ENCODE data around the gene RAPGEFL1. TPM values are rescaled to one million over a fixed set of nuclear protein-coding genes. Genes with fewer than 3 reads are reported as not detected.
"Not testable (repeated sequence)": the region's sequence is repeated elsewhere in the genome, so short reads cannot be mapped to it uniquely, and the experiment has no call there.

RAPGEFL1 gene, protein sequence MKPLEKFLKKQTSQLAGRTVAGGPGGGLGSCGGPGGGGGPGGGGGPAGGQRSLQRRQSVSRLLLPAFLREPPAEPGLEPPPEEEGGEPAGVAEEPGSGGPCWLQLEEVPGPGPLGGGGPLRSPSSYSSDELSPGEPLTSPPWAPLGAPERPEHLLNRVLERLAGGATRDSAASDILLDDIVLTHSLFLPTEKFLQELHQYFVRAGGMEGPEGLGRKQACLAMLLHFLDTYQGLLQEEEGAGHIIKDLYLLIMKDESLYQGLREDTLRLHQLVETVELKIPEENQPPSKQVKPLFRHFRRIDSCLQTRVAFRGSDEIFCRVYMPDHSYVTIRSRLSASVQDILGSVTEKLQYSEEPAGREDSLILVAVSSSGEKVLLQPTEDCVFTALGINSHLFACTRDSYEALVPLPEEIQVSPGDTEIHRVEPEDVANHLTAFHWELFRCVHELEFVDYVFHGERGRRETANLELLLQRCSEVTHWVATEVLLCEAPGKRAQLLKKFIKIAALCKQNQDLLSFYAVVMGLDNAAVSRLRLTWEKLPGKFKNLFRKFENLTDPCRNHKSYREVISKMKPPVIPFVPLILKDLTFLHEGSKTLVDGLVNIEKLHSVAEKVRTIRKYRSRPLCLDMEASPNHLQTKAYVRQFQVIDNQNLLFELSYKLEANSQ
- total RNA-seq, result 4.5 TPM
- polyA plus RNA-seq, result under 1 TPM in 1 of 4 donors, not detected in 3; 0.79 TPM

DNA sequence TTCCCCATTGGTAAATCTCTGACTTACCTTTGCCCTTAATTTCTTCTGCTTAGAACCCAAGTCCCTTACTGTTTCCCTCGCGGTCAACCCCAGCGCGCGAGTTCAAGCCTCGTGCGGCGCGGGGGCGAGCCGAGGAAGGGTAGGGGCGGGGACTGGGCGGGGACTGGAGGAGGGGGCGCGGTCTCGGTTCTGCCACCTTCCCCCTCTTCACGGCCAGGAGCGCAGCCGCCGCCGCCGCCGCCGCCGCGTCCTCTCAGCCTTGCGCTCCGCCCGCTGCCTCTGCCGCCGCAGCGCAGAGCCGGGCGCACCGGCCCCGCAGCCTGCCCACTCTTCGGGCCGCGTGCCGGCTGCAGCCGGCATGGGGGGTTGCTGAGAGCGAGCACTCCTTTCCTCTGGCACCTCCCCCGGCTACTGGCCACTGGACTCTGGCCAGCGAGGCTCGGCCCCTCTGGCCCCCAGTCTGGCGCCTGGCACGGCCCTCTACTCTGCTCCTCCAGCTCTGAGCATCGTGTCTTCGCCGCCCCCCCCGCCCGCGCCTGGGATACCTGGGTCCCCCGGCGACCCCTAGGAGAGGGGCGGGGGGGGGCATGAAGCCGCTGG lies at the start of gene RAPGEFL1:
RAPGEFL1 (plus strand) TSS at position 196 of the 600 bp plus-strand sequence; CDS start at position 588, 392 bp downstream.
- Histone ChIP-seq H3K9me3 (ENCODE audit: control insufficient read depth in 2 of 2, low read length in 2 of 2) (no peaks in the 10 kb centered on the region), H3K4me1 (ENCODE audit: control insufficient read depth, insufficient read depth, low read length, poor library complexity, severe bottlenecking) (peaks cover 19% of the 10 kb centered on the region), H3K4me3 (ENCODE audit: low read depth, low read length) (peak within 1 kb of the TSS; percentile 21), H3K27ac (ENCODE audit: insufficient read depth, low read length, poor library complexity, severe bottlenecking) (no peak within 1 kb of the TSS), H3K27me3 (ENCODE audit: control insufficient read depth, insufficient read depth, low read length) (no peaks in the 10 kb centered on the region), H3K36me3 (ENCODE audit: control insufficient read depth, insufficient read depth, low read length) (peaks cover 8% of the 10 kb centered on the region)
- peak within 1 kb of the TSS in 2 of 3 donors; percentile 38 to 51 for H3K27ac Mint-ChIP-seq
- peaks cover 0 to 7% (median 3%) of the 10 kb centered on the region in 4 donors for H3K4me1 Mint-ChIP-seq
- ATAC-seq (ENCODE audit: low read depth in 2 of 2) (peak; percentile 94), DNase-seq (peak; percentile 72 to 89 (median 74))
- H3K4me3 Mint-ChIP-seq, result peak within 1 kb of the TSS; percentile 61 to 69 (median 65)
- peaks cover 9% of the 10 kb centered on the region for H3K36me3 Mint-ChIP-seq
- H3K9me3 Mint-ChIP-seq, result no peaks in the 10 kb centered on the region
- peaks cover 4% of the 10 kb centered on the region for H3K27me3 Mint-ChIP-seq

DNA sequence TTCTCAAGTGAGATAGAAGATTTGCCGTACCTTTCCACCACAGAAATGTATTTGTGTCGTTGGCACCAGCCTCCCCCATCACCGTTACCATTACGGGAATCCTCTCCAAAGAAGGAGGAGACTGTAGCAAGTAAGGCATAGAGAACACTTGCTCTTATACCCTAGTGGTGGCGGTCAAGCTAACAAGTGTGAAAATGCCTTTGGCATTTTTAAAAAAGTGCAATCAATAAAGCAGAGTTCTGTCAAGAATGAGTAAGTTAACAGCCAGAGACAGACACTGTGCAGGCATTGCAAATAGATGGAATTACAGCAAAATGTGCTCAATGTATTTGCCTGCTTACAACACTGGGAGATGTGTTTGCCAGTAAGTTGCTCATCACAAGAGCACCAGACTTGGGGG lies 47.8 kb upstream of the RAPGEFL1 start:
- H3K27ac Mint-ChIP-seq, result peak overlapping the region in 2 of 3 donors; percentile 45 to 82
- no peaks in the 10 kb centered on the region for H3K9me3 Mint-ChIP-seq
- H3K4me3 Mint-ChIP-seq, result no peak overlapping the region
- H3K4me3 ChIP-seq (ENCODE audit: low read depth, low read length), result no peak overlapping the region
- no peaks in the 10 kb centered on the region for H3K27me3 ChIP-seq (ENCODE audit: control insufficient read depth, insufficient read depth, low read length)
- H3K4me1 ChIP-seq (ENCODE audit: control insufficient read depth, insufficient read depth, low read length, poor library complexity, severe bottlenecking), result peaks cover 8% of the 10 kb centered on the region
- no peaks in the 10 kb centered on the region for H3K9me3 ChIP-seq (ENCODE audit: control insufficient read depth in 2 of 2, low read length in 2 of 2)
- H3K27me3 Mint-ChIP-seq, result peaks cover 2% of the 10 kb centered on the region
- DNase-seq, result no peak
- H3K36me3 Mint-ChIP-seq, result peaks cover 57% of the 10 kb centered on the region
- no peak for ATAC-seq (ENCODE audit: low read depth in 2 of 2)
- peaks cover 0 to 32% (median 25%) of the 10 kb centered on the region in 4 donors for H3K4me1 Mint-ChIP-seq
- no peak overlapping the region for H3K27ac ChIP-seq (ENCODE audit: insufficient read depth, low read length, poor library complexity, severe bottlenecking)
- H3K36me3 ChIP-seq (ENCODE audit: control insufficient read depth, insufficient read depth, low read length), result peaks cover 77% of the 10 kb centered on the region

DNA sequence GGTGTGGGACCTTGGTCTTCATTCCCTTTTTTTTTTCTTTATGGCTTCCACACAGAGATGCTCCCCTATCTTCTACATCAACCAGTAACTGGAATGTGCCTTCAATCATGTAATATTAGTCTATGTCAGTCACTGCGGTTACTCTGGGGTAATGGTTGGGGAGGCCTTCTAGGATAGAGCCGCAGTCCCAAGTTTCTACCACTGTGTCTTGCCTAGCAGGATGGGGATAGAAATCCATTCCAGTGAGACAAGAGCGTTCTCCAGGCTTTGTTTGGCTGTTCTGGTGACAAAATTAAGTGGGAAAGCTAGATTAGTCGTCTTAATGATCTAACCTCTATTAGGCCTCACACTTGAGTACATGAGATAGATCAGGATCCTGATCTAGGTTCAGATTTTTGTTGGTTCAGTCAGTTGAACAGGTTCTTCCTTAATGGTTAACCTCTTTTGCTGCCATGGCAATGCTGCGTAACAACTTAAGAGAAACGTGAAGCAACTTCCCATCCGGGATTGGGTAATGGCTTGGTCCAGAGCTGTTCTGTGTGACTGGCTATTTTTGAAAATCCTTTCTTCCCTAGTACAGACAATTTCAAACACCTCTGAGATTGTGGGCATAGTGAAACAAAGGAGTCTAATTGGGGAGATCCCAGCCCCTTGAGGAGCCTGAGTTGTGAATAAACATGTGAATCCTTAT lies 46.8 kb upstream of the RAPGEFL1 start:
- Mint-ChIP-seq H3K27me3 (no peaks in the 10 kb centered on the region), H3K27ac (peak overlapping the region; percentile 40 to 82 (median 56)), H3K36me3 (peaks cover 65% of the 10 kb centered on the region), H3K9me3 (no peaks in the 10 kb centered on the region), H3K4me3 (peak overlapping the region in 1 of 4 donors; percentile 21), H3K4me1 (peaks cover 3 to 29% (median 24%) of the 10 kb centered on the region in 4 donors)
- Histone ChIP-seq H3K9me3 (ENCODE audit: control insufficient read depth in 2 of 2, low read length in 2 of 2) (no peaks in the 10 kb centered on the region), H3K4me3 (ENCODE audit: low read depth, low read length) (no peak overlapping the region), H3K27ac (ENCODE audit: insufficient read depth, low read length, poor library complexity, severe bottlenecking) (no peak overlapping the region), H3K27me3 (ENCODE audit: control insufficient read depth, insufficient read depth, low read length) (no peaks in the 10 kb centered on the region), H3K4me1 (ENCODE audit: control insufficient read depth, insufficient read depth, low read length, poor library complexity, severe bottlenecking) (no peaks in the 10 kb centered on the region), H3K36me3 (ENCODE audit: control insufficient read depth, insufficient read depth, low read length) (peaks cover 87% of the 10 kb centered on the region)
- ATAC-seq (ENCODE audit: low read depth in 2 of 2), result no peak
- no peak for DNase-seq

DNA sequence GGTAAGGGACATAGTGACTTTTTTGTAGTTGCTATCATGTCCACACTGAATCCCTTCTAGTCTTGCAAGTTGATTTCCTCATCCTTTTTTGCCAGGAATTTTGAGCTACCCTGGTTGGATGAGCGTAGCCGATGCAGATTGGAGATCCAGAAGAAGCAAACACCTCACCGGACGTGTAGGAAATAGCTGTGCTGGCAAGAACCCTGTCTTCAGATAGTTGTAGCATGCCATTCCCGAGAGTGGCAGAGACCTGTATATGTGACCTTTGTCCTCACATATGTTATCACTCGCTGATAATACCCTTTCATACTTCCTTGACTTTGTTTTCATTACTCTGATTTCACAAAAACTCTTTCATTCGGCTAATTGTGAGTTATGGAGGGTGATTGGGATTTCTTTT lies 43.1 kb upstream of the RAPGEFL1 start:
- Mint-ChIP-seq H3K27ac (peak overlapping the region in 2 of 3 donors; percentile 62 to 71), H3K36me3 (peaks cover 60% of the 10 kb centered on the region), H3K9me3 (no peaks in the 10 kb centered on the region), H3K27me3 (no peaks in the 10 kb centered on the region), H3K4me1 (peaks cover 9 to 37% (median 24%) of the 10 kb centered on the region in 4 donors), H3K4me3 (no peak overlapping the region)
- DNase-seq (no peak), ATAC-seq (ENCODE audit: low read depth in 2 of 2) (no peak)
- Histone ChIP-seq H3K36me3 (ENCODE audit: control insufficient read depth, insufficient read depth, low read length) (peaks cover 78% of the 10 kb centered on the region), H3K4me3 (ENCODE audit: low read depth, low read length) (no peak overlapping the region), H3K4me1 (ENCODE audit: control insufficient read depth, insufficient read depth, low read length, poor library complexity, severe bottlenecking) (peaks cover 9% of the 10 kb centered on the region), H3K27me3 (ENCODE audit: control insufficient read depth, insufficient read depth, low read length) (no peaks in the 10 kb centered on the region), H3K27ac (ENCODE audit: insufficient read depth, low read length, poor library complexity, severe bottlenecking) (no peak overlapping the region), H3K9me3 (ENCODE audit: control insufficient read depth in 2 of 2, low read length in 2 of 2) (no peaks in the 10 kb centered on the region)

DNA sequence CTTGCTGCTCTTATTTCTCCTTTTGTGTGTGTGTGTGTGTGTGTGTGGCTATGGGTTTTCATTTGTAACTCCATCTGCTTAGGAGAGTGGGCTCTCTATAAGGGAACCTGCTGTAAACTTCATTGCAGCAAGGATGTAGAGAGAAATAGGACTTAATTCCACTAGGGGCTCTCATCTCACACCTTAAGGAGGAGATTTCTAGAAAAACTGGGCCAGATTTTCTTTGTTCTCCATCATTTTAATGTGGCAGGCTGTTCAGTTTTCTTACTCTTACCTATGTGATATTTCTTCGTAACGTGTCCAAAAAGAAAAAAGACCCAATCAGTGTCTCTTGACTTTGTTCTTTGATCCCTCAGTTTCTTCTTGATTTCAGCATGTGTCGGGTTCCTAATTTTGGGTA lies 41.5 kb upstream of the RAPGEFL1 start:
- no peak for ATAC-seq (ENCODE audit: low read depth in 2 of 2)
- H3K27me3 ChIP-seq (ENCODE audit: control insufficient read depth, insufficient read depth, low read length), result no peaks in the 10 kb centered on the region
- Mint-ChIP-seq H3K9me3 (peaks cover 0 to 6% (median 0%) of the 10 kb centered on the region in 7 donors), H3K4me3 (peak overlapping the region in 1 of 4 donors; percentile 15), H3K27me3 (peaks cover 10% of the 10 kb centered on the region), H3K36me3 (peaks cover 44% of the 10 kb centered on the region), H3K27ac (peak overlapping the region; percentile 29 to 72 (median 71)), H3K4me1 (peaks cover 13 to 47% (median 31%) of the 10 kb centered on the region in 4 donors)
- H3K9me3 ChIP-seq (ENCODE audit: control insufficient read depth in 2 of 2, low read length in 2 of 2), result no peaks in the 10 kb centered on the region
- H3K27ac ChIP-seq (ENCODE audit: insufficient read depth, low read length, poor library complexity, severe bottlenecking), result peak overlapping the region; percentile 29
- peaks cover 62% of the 10 kb centered on the region for H3K36me3 ChIP-seq (ENCODE audit: control insufficient read depth, insufficient read depth, low read length)
- no peak overlapping the region for H3K4me3 ChIP-seq (ENCODE audit: low read depth, low read length)
- no peak for DNase-seq
- H3K4me1 ChIP-seq (ENCODE audit: control insufficient read depth, insufficient read depth, low read length, poor library complexity, severe bottlenecking), result peaks cover 17% of the 10 kb centered on the region

DNA sequence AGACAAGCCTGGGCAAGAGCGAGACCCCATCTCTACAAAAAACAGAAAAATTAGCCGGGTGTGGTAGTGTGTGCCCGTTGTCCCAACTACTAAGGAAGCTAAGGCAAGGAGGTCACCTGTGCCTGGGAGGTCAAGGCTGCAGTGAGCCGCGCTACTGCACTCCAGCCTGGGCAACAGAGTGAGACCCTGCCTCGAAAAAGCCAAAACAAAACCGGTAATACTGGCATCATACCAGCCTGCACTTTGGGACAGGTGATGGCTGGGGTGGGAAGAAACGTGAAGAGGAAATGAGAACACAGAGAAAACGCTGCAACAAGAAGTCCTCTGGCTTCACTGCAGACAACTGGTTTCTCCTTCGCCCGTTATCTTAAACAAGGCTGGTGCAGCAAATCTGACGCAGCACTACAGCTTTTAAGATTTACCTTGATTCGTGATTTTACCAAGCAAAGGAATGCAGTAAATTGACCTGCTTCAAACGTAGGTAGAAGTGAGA lies 37.7 kb upstream of the RAPGEFL1 start:
- DNase-seq (no peak), ATAC-seq (ENCODE audit: low read depth in 2 of 2) (peak; percentile 0 to 1)
- Histone ChIP-seq H3K4me1 (ENCODE audit: control insufficient read depth, insufficient read depth, low read length, poor library complexity, severe bottlenecking) (peaks cover 31% of the 10 kb centered on the region), H3K27me3 (ENCODE audit: control insufficient read depth, insufficient read depth, low read length) (no peaks in the 10 kb centered on the region), H3K4me3 (ENCODE audit: low read depth, low read length) (peak overlapping the region; percentile 97), H3K27ac (ENCODE audit: insufficient read depth, low read length, poor library complexity, severe bottlenecking) (peak overlapping the region; percentile 96), H3K9me3 (ENCODE audit: control insufficient read depth in 2 of 2, low read length in 2 of 2) (no peaks in the 10 kb centered on the region), H3K36me3 (ENCODE audit: control insufficient read depth, insufficient read depth, low read length) (peaks cover 36% of the 10 kb centered on the region)
- Mint-ChIP-seq H3K27me3 (peaks cover 12% of the 10 kb centered on the region), H3K36me3 (peaks cover 22% of the 10 kb centered on the region), H3K27ac (peak overlapping the region; percentile 96 to 100 (median 99)), H3K9me3 (peaks cover 0 to 6% (median 0%) of the 10 kb centered on the region in 7 donors), H3K4me3 (peak overlapping the region; percentile 92 to 96 (median 95)), H3K4me1 (peaks cover 24 to 54% (median 43%) of the 10 kb centered on the region in 4 donors)

DNA sequence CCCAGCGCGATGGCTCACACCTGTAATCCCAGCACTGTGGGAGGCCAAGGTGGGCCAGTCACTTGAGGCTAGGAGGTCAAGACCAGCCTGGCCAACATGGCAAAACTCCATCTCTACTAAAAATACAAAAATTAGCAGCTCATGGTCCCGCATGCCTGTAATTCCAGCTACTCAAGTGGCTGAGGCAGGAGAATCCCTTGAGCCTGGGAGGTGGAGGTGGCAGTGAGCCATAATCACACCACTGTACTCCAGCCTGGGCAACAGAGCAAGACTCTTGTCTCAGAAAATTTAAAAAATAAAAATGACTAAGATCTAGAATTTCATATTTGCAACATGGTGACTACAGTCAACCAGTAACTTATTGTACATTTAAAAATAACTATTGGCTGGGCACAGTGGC lies 34.1 kb upstream of the RAPGEFL1 start:
- H3K36me3 ChIP-seq (ENCODE audit: control insufficient read depth, insufficient read depth, low read length), result peaks cover 32% of the 10 kb centered on the region
- H3K27ac Mint-ChIP-seq, result peak overlapping the region in 1 of 3 donors; percentile 20

More for the DNA sequence above, 34.1 kb upstream of the RAPGEFL1 start:
- peaks cover 38% of the 10 kb centered on the region for H3K4me1 ChIP-seq (ENCODE audit: control insufficient read depth, insufficient read depth, low read length, poor library complexity, severe bottlenecking)
- not testable (repeated sequence) for DNase-seq; H3K27ac ChIP-seq (ENCODE audit: insufficient read depth, low read length, poor library complexity, severe bottlenecking); H3K9me3 Mint-ChIP-seq; ATAC-seq (ENCODE audit: low read depth in 2 of 2); H3K9me3 ChIP-seq (ENCODE audit: control insufficient read depth in 2 of 2, low read length in 2 of 2); H3K4me3 ChIP-seq (ENCODE audit: low read depth, low read length); H3K27me3 ChIP-seq (ENCODE audit: control insufficient read depth, insufficient read depth, low read length)
- Mint-ChIP-seq H3K4me3 (peak overlapping the region in 2 of 4 donors; percentile 7 to 29), H3K36me3 (peaks cover 20% of the 10 kb centered on the region), H3K27me3 (peaks cover 12% of the 10 kb centered on the region), H3K4me1 (peaks cover 23 to 64% (median 43%) of the 10 kb centered on the region in 4 donors)
